Measurements from ENCODE around the gene HCN2. TPM values are rescaled to one million over a fixed set of nuclear protein-coding genes. Genes with fewer than 3 reads are reported as not detected.

Gene HCN2
- total and polyA plus RNA-seq, 2 of the 13 experiments (the other 11 are each of a cell fraction or from before 2014, with no cell fraction given) = 0.01 TPM; not detected in 1

GRCh38 chr19:648305-648704, 58.6 kb downstream of the HCN2 start:
- ATAC-seq = no peak
- 95% methylated on average over 15 of the region's 29 CpGs for WGBS (ENCODE audit: low lambda C conversion rate)

DNA sequence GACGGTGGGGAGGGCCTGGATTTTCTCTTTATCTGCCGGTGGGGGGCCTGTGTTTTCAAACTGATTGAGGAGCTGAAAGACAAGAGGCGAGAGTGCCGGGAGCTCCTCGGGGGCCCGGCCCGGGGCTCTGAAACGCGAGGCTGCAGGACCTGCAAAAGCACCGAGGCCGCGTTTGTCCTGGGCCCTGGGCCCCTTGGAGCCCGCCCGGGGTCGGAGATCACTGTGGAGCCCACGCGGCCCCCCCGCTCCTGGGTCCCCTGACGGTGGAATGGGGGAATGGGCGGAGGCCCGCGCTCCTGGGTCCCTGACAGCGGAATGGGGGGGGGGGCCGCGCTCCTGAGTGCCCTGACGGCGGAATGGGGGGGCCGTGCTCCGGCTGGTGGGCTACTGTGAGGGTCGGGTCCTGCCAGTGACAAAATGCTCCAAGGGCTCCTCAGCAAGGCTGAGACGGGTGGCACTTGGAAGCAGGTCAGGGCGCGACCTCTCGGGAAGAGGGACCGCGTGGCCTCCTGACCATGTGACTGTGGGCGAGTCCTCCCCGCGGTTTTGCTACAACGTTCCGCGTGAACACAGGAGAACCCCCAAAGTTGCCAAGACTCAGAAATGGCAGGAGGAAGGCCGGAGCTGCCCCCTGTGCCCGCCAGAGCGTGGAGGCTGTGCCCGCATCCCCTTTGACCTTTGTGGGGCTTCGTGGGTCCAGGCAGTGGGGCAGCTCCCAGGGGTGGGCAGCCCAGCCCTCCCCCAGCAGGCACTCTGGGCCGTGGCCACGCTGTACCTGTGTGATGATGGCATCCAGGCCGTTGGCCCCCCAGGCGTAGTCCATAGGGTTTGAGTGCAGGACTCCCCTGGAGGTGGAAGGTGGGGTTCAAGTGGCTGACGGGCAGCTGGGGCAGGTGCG, 59.5 kb downstream of the HCN2 start:
- Histone ChIP-seq H3K27me3 (ENCODE audit: control insufficient read depth in 1 of 2, insufficient read depth in 2 of 2, low read length in 2 of 2) (no peaks in the 10 kb centered on the region), H3K79me2 (ENCODE audit: insufficient read depth, low read length) (peaks cover 21% of the 10 kb centered on the region), H3K27ac (ENCODE audit: extremely low read length, insufficient read depth, low read length) (no peak overlapping the region), H3K9me3 (ENCODE audit: low read length) (no peaks in the 10 kb centered on the region), H3K4me1 (ENCODE audit: insufficient read depth, low read length) (no peaks in the 10 kb centered on the region), H3K36me3 (replicated peaks in 1 of 2; ENCODE audit: control insufficient read depth in 1 of 2, insufficient read depth in 2 of 2, low read length in 2 of 2) (peaks cover 34 to 57% of the 10 kb centered on the region in 2 experiments; a peak in 4 of 5 replicates), H2AFZ (ENCODE audit: low read length) (no peak overlapping the region), H4K20me1 (ENCODE audit: insufficient read depth, low read length) (peaks cover 30% of the 10 kb centered on the region; the same call in 1 of the 2 replicates), H3K4me2 (ENCODE audit: low read depth, low read length) (no peak overlapping the region), H3K9ac (ENCODE audit: insufficient read depth, low read depth, low read length) (no peak overlapping the region), H3K4me3 (replicated peaks in 1 of 3; ENCODE audit: insufficient read depth in 1 of 3, low read depth in 2 of 3, low read length in 3 of 3) (no peak overlapping the region)
- ATAC-seq = no peak
- ChIA-PET CTCF (ENCODE audit: low intra/inter-chr PET ratio, low total read pairs) (no interaction called here), POLR2A (no interaction called here)
- WGBS (ENCODE audit: low lambda C conversion rate) = 95% methylated on average over 29 of the region's 53 CpGs
- no peak for FAIRE-seq
- TF ChIP-seq ZNF335 (CRISPR knock-in tag; IDR thresholded peaks at IDR 0.05) = no peak
- peak; percentile 23 for TF ChIP-seq RBM22 (optimal IDR thresholded peaks at IDR 0.05; ENCODE audit: low read length)
- TF ChIP-seq RBFOX2 (IDR thresholded peaks at IDR 0.05; ENCODE audit: low read depth, low read length) = 0 out of 2 replicates have a peak, but pooled peaks have one; percentile 17
- TF ChIP-seq AGO2 (optimal IDR thresholded peaks at IDR 0.05; ENCODE audit: low read depth, low read length) = peak; percentile 68
- no peak for DNase-seq (ENCODE audit: low spot score)
- intact Hi-C loops (cut with micrococcal nuclease; ENCODE audit: unreplicated experiment) = no loop called here
- in situ Hi-C loops (cut with HindIII; ENCODE audit: extremely low pct_ligation_motif_present, low pct_unique_long_range_greater_than_20kb) = no loop called here
- no TSS peak for BruUV-seq (replicated peaks)

More at GRCh38 chr19:648305-648704, 58.6 kb downstream of the HCN2 start:
- Histone ChIP-seq H4K20me1 (ENCODE audit: insufficient read depth, low read length) (peaks cover 22% of the 10 kb centered on the region; the same call in 1 of the 2 replicates), H3K27ac (ENCODE audit: extremely low read length, insufficient read depth, low read length) (no peak overlapping the region), H3K36me3 (replicated peaks in 1 of 2; ENCODE audit: control insufficient read depth in 1 of 2, insufficient read depth in 2 of 2, low read length in 2 of 2) (peaks cover 28 to 48% of the 10 kb centered on the region in 2 experiments; a peak in 4 of 5 replicates), H3K9me3 (ENCODE audit: low read length) (no peaks in the 10 kb centered on the region), H3K4me2 (ENCODE audit: low read depth, low read length) (no peak overlapping the region), H2AFZ (ENCODE audit: low read length) (no peak overlapping the region), H3K9ac (ENCODE audit: insufficient read depth, low read depth, low read length) (no peak overlapping the region), H3K4me1 (ENCODE audit: insufficient read depth, low read length) (no peaks in the 10 kb centered on the region), H3K4me3 (replicated peaks in 1 of 3; ENCODE audit: insufficient read depth in 1 of 3, low read depth in 2 of 3, low read length in 3 of 3) (no peak overlapping the region), H3K27me3 (ENCODE audit: control insufficient read depth in 1 of 2, insufficient read depth in 2 of 2, low read length in 2 of 2) (no peaks in the 10 kb centered on the region), H3K79me2 (ENCODE audit: insufficient read depth, low read length) (peaks cover 13% of the 10 kb centered on the region)
- DNase-seq (ENCODE audit: low spot score) (no peak), FAIRE-seq (no peak)
- CTCF ChIA-PET (ENCODE audit: low intra/inter-chr PET ratio, low total read pairs) = no interaction called here
- intact Hi-C loops (cut with micrococcal nuclease; ENCODE audit: unreplicated experiment) = no loop called here
- TF ChIP-seq HNF4A (CRISPR knock-in tag; IDR thresholded peaks at IDR 0.05) (no peak), ZFX (CRISPR knock-in tag; IDR thresholded peaks at IDR 0.05; ENCODE audit: low read depth) (no peak), GATA4 (IDR thresholded peaks at IDR 0.05; ENCODE audit: borderline replicate concordance, low read depth) (no peak), ZNF883 (CRISPR knock-in tag; IDR thresholded peaks at IDR 0.05; ENCODE audit: not compliant biosample characterization) (no peak), ZFP62 (CRISPR knock-in tag; IDR thresholded peaks at IDR 0.05) (no peak), ZNF335 (CRISPR knock-in tag; IDR thresholded peaks at IDR 0.05) (no peak), NFKB2 (CRISPR knock-in tag; IDR thresholded peaks at IDR 0.05; ENCODE audit: borderline replicate concordance) (no peak), ATF7-NPFF (CRISPR knock-in tag; IDR thresholded peaks at IDR 0.05; ENCODE audit: low read depth) (no peak), ZNF562 (CRISPR knock-in tag; IDR thresholded peaks at IDR 0.05; ENCODE audit: borderline replicate concordance) (no peak), ZNF549 (CRISPR knock-in tag; IDR thresholded peaks at IDR 0.05) (no peak)
- TF ChIP-seq, protein P1, sequence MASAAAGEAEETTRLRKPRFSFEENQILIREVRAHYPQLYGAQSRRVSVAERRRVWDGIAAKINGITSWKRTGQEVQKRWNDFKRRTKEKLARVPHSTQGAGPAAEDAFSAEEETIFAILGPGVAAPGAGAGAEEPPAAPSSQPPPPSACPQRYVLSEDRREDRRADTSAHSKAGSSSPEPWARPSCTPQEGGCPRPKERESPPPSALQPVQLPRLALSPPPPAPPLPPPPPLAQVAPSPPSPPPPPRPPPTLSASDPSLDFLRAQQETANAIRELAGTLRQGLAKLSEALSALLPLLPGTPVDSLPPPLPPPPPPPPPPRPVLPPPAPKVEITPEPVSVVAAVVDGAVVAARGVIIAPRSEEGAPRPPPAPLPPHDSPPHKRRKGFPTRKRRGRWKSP (CRISPR knock-in tag; IDR thresholded peaks at IDR 0.05) = no peak
- BruUV-seq (replicated peaks) = no TSS peak
- POLR2A ChIA-PET = no interaction called here
- in situ Hi-C loops (cut with HindIII; ENCODE audit: extremely low pct_ligation_motif_present, low pct_unique_long_range_greater_than_20kb) = no loop called here

All from HepG2 (cell line).